ENCODE results near the gene SS18.

- TF ChIP-seq POLR2A (IDR thresholded peaks at IDR 0.05) = no peak
- TF ChIP-seq CTCF (IDR thresholded peaks at IDR 0.05) = no peak
Observed at GRCh38 chr18:26091047-26091630, 726 bp upstream of the SS18 start.

Data from body of pancreas (tissue), 4 donors.